GM18873 (cell line): ENCODE data around the gene GBE1.

Experiments
- ATAC-seq: cut with Tn5 transposase; IDR thresholded peaks from one replicate; pipeline ENCODE4 v1.9.1; 2021; ENCODE audit warnings: mild to moderate bottlenecking, moderate library complexity, moderate number of reproducible peaks; ENCODE audit not compliant: unreplicated experiment, low FRiP score

GBE1 gene

DNA sequence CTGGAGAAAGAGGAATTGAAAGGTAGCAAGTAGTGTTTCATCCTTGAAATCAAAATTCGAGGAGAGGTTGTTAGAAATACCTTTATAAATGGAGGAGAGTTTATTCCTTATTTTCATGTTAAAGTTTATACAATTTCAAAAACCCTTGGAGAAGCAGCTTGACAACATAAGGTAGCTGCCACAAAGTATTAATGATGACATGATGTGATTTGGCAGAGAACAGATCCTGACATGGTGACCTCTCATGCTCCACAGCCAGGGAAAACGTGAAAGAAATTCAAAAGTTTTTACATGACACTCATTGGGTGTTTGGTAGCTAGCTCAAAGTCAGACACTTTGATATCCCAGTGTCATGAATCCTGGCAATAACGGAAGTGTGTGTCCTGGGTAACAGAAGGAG is 320.8 kb downstream of the GBE1 start:
- ATAC-seq: no peak
